GM10847 (cell line): ENCODE measurements around the gene DPCD.

Source experiments
- POLR2A ChIP-seq: IDR thresholded peaks from 2 replicates; pipeline ENCODE4 v1.6.1; 2011; ENCODE audit not compliant: insufficient read length; ENCODE audit errors: extremely low read depth

Gene DPCD

GRCh38 chr10:101563497-101564040 is 24.6 kb upstream of the DPCD start:
- TF ChIP-seq POLR2A, result no peak

- no peak for TF ChIP-seq POLR2A
Measured at GRCh38 chr10:101564490-101564991, 23.6 kb upstream of the DPCD start.

GRCh38 chr10:101565370-101565900 is 22.7 kb upstream of the DPCD start:
- no peak for TF ChIP-seq POLR2A

- no peak for TF ChIP-seq POLR2A
Measured at GRCh38 chr10:101565936-101566332, 22.2 kb upstream of the DPCD start.

- no peak for TF ChIP-seq POLR2A
Measured at GRCh38 chr10:101566333-101567164, 21.6 kb upstream of the DPCD start.

GRCh38 chr10:101567165-101568006 is 20.7 kb upstream of the DPCD start:
- TF ChIP-seq POLR2A, result no peak

- TF ChIP-seq POLR2A, result no peak
Measured at GRCh38 chr10:101568054-101568745, 19.9 kb upstream of the DPCD start.

GRCh38 chr10:101569323-101569621 is 18.8 kb upstream of the DPCD start:
- no peak for TF ChIP-seq POLR2A

GRCh38 chr10:101569622-101570427 is 18.3 kb upstream of the DPCD start:
- TF ChIP-seq POLR2A, result no peak

GRCh38 chr10:101570428-101571270 is 17.5 kb upstream of the DPCD start:
- TF ChIP-seq POLR2A, result no peak

GRCh38 chr10:101571271-101571925 is 16.7 kb upstream of the DPCD start:
- no peak for TF ChIP-seq POLR2A

- no peak for TF ChIP-seq POLR2A
Measured at GRCh38 chr10:101572126-101572525, 16.0 kb upstream of the DPCD start.

GRCh38 chr10:101572785-101573184 is 15.3 kb upstream of the DPCD start:
- TF ChIP-seq POLR2A, result no peak
